Amniotic stem cell (primary cell): ENCODE data around the gene RERE.

ENCODE experiments used
- DNase-seq: peaks from one replicate; lab custom pipeline; 2025; lab: John Stamatoyannopoulos, UW

RERE gene

GRCh38 chr1:8817412-8818324 is at the start of gene RERE:
RERE (minus strand) TSS chr1:8817640.
- DNase-seq = peak; percentile 81

DNA sequence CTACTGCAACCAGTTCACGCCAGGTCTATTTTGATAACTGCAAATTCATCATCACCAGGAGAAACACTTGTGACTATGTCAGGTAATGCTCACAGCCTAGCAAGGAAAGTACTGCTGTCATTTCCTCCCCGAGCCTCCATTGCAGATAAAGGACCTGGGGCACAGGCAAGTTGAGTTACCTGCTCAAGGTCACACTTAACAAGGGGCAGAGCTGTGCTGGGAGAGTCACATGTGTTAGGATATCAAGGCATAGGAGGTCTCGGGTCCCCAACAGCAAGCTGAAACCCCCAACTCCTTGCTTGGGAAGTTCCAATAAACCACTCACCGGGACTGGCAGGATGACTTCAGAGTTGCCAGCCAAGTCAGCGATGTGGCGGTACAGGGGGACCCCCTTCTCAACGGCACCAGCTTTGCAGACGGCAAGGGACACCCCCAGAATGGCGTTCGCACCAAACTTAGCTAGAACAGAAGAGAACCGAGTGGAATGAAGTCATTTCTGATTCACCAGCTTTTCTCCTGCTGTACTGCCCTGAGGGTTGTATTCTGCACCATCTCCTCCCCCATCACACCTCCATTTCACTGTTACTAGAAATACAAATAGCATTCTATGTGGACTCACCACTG is 49.5 kb upstream of the RERE start:
- DNase-seq = no peak

GRCh38 chr1:8866173-8866791 is 48.8 kb upstream of the RERE start:
- no peak for DNase-seq

- no peak for DNase-seq
These were observed 47.4 kb upstream of the RERE start for GRCh38 chr1:8864713-8865344.

DNA sequence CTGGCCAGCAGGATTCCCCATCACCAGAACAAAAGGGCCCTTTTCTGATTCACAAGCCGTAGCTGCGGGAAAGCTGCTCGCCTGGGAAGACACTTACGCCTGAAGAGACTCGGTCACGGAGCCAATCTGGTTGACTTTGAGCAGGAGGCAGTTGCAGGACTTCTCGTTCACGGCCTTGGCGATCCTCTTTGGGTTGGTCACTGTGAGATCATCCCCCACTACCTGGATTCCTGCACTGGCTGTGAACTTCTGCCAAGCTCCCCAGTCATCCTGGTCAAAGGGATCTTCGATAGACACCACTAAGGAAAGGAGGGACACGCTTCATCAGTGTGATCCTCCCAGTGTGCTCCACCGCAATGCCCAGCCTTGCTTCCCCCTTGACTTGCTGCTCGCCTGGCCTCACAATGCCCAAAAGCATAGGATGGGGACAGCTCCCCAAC is 46.4 kb upstream of the RERE start:
- no peak for DNase-seq

GRCh38 chr1:8863138-8863537 is 45.7 kb upstream of the RERE start:
- no peak for DNase-seq

GRCh38 chr1:8862528-8862927 is 45.1 kb upstream of the RERE start:
- DNase-seq = no peak

DNA sequence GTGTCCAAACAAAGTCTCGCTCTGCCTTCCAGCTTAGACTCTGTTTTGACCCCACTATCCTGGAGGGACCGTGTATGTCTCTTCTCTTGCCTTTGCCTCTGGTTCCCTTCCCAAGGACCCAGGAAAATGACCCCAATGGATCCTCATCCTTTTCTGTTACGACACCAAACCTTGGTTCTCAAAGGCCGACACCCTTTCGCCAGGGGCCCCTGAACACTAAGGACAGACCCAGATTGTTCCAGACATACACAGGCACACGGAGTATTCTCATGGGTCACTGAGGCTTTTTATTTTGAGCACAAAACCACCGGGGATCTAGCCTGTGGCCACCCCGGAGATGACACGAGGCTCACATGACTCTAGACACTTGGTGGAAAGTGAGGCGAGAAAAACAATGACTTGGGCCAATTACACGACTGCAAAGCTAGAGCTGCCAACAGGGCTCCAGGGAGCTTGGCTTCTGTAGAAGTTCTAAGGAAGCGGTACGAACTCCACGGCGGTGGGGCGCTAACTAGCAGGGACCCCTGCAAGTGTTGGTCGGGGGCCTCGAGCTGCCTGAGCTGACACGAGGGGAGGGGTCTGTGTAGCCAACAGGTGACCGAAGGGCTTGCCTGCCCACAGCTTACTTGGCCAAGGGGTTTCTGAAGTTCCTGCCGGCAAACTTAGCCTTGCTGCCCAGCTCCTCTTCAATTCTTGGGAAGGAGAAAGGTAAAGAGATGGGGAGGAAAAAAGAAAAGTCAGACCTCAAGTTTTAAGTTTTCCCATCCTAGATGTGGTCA is 43.5 kb upstream of the RERE start:
- DNase-seq = no peak

GRCh38 chr1:8858888-8859706 is 41.7 kb upstream of the RERE start:
- no peak for DNase-seq

- DNase-seq = peak; percentile 36
These were observed 40.8 kb upstream of the RERE start for GRCh38 chr1:8858112-8858668.

GRCh38 chr1:8856689-8857412 is 39.4 kb upstream of the RERE start:
- DNase-seq = no peak

DNA sequence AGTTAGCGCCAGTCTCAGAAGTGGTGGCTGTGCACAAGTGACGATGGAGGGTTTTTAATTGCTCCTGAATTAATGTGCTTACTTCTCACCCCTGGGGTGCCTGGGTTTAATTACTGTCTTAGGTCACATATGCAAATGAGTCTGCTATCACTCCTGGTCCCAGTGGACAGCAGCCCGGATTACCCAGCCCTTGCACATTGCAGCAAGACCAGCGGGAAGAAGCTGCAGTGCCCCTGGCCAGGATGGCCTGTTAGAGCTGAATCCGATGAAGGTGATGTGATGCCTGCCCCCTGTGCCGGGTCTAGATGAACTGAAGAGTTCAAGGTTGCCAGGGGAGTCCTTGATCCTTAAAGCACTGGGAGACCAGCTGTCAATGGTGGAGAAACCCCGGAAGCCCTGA is 36.8 kb upstream of the RERE start:
- no peak for DNase-seq

DNA sequence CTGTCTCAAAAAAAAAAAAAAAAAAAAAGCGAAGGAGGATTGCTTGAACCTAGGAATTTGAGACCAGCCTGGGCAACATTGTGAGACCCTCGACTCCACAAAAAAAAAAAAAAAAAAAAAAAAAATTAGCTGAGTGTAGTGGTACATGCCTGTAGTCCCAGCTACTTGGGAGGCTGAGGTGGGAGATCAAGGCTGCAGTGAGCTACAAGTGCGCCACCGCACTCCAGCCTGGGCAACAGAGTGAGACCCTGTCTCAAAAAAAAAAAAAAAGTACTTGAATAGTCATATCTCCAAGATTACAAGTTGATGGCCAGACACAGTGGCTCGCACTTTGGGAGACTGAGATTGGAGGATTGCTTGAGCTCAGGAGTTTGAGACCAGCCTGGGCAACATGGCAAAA is 33.6 kb upstream of the RERE start:
- DNase-seq = no peak

GRCh38 chr1:8848663-8849386 is 31.4 kb upstream of the RERE start:
- peak; percentile 74 for DNase-seq

DNA sequence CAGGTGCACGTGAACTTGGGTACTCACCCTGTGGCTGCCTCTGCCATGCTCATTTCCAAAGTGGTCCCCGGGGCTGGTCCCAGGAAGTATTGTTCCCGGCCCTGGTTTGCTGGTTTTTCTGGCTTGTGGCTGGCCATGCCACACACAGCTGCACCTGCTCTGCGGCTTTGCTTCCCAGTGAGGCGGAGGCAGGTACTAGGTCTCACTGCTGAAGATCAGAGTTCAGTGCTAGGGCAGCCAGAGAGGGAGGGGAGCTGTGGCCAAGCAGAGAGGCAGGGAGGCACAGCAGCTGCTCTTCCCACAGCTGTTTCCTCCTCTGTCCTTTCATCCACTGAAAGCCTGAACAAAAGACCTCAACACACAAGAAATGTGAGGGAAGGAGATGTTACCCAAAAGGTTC is 30.6 kb upstream of the RERE start:
- DNase-seq = no peak

DNA sequence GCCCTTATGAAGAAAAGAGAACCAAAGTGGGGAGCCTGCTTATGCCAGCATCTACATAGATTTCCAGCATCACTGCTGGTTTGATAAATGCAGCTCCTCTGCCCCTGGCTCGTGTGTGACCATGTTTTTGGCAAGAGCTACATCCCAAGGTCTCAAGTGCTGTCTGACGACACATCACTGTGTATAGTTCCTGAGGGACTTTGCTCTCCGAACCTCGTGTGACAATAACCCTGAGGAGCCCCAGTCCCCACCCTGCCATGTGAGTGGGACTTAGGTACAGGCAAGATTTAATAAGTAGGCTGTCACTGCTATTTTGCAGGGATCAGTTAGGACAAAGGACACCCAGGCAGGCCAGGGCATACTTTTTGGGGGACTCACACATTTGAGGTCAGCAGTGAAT is 28.8 kb upstream of the RERE start:
- no peak for DNase-seq

DNA sequence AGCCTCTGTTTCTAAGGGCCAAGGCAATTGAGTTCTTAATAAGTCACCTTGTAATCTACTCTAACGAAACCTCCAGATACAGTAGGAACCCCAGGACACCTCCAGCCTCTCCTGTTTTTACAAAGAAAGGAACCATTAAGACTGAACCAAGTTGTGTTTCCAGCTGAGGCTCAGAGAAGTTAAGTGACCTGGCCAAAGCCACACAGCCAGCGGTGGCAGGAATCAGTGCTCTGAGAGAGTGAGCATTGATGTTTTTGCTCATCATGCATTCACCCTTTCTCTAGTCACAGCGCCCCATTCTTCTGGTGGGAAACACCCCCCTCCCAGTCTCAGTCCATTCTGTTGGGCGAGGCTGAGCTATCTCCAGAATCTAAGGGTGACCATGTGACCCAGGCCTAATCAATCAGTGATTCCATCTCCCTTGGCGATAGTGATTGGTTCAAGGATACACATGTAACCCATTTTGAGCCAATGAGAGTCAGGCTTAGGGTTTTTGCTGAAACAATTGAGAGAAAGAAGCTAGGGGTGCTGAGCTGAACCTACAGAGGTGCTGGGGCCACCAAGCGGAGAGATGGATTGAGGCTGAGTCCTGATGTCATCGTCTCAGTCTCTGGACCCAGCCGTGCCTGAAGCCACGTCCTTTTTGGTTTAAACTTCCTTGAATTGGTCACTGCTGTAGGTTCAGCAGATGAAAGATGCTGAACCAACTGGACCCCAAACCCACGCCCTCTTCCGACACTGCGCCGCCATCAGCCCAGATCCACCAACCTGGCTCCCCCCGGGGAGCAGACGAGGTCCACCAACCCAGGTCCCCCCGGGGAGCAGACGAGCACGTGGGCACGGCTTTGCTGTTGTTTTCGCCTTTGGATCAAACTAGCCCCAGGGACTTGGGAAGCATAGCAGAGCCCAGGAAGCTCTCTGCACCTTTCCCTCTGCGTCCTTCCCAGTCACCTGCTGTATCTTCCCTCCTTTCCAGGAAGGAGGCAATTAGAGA is 28.0 kb upstream of the RERE start:
- DNase-seq = no peak

DNA sequence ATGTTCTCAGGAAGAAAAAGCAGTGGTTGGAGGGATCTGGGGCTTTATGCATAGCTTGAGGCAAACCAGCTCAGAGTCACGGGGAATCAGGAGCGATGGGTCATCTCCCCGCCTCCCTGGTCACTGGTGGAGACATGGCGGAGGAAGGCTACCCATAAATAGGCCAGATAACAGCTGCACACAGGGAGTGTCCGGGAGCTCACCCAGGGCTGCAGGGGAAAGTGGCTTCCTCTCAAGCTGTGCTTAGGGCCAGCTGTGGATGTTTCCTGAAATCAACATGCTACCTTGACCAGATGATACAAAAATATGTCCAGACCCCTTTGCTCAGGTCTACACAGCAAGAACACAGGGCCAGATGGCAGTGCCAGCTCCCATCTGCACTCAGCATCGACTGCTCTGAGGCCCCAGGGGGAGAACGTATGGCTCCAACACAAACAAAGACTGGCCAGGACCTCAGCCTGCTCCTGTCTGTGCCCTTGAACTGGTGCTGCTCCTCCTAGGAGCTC is 27.1 kb upstream of the RERE start:
- DNase-seq = no peak
